Gastroesophageal sphincter (tissue), 3 donors: ENCODE measurements around the gene CDKAL1.

Source experiments
- CTCF ChIP-seq, 4 experiments: fragments of 200-600 bp in 2 of 4; fragments of 450-650 bp in 2 of 4; sonication (generic) in 1 of 4; IDR thresholded peaks; one replicate each; pipeline ENCODE4 v1.5.1; 2017 to 2019; ENCODE audit warnings: antibody characterized with exemption in 4 of 4, mild to moderate bottlenecking in 2 of 4, moderate library complexity in 2 of 4
- EP300 ChIP-seq: sonication (generic); formaldehyde crosslinking; IDR thresholded peaks from one replicate; pipeline ENCODE4 v1.6.1; 2017; ENCODE audit warnings: antibody characterized with exemption, mild to moderate bottlenecking
- POLR2A ChIP-seq, 2 donors: fragments of 450-650 bp; IDR thresholded peaks; one replicate each; pipeline ENCODE4 v1.6.1; 2017; ENCODE audit warnings: antibody characterized with exemption in 2 of 2, mild to moderate bottlenecking in 2 of 2, moderate library complexity in 1 of 2
- POLR2AphosphoS5 ChIP-seq: sonication (generic); formaldehyde crosslinking; IDR thresholded peaks from one replicate; pipeline ENCODE4 v1.6.1; 2017; ENCODE audit warnings: antibody characterized with exemption

GRCh38 chr6:21121636-21122136 is 587.4 kb downstream of the CDKAL1 start:
- TF ChIP-seq EP300 (no peak), CTCF (IDR thresholded peaks at IDR 0.05) (no peak), POLR2A (IDR thresholded peaks at IDR 0.05) (no peak), POLR2AphosphoS5 (no peak)
